Ovary (tissue), 3 donors: ENCODE measurements around the gene TAMM41.
"Not testable (repeated sequence)": the region's sequence is repeated elsewhere in the genome, so short reads cannot be mapped to it uniquely, and the experiment has no call there.

Experiments
- CTCF ChIP-seq, 3 donors: fragments of 450-650 bp in 2 of 3; fragments of 200-600 bp in 1 of 3; IDR thresholded peaks; one replicate each; pipeline versions ENCODE4 v1.5.1 to v1.8.0; 2016 to 2022; ENCODE audit warnings: antibody characterized with exemption in 3 of 3, mild to moderate bottlenecking in 1 of 3
- POLR2A ChIP-seq: fragments of 450-650 bp; IDR thresholded peaks from one replicate; pipeline ENCODE4 v1.6.1; 2017; ENCODE audit warnings: antibody characterized with exemption, mild to moderate bottlenecking, moderate library complexity
- donor health status: DM: no; HTN: no; CAD: no.

DNA sequence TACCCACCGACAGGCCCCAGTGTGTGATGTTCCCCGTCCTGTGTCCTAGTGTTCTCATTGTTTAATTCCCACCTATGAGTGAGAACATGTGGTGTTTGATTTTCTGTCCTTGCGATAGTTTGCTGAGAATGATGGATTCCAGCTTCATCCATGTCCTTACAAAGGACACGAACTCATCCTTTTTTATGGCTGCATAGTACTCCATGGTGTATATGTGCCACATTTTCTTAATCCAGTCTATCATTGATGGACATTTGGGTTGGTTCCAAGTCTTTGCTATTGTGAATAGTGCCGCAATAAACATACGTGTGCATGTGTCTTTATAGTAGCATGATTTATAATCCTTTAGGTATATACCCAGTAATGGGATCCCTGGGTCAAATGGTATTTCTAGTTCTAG, 15.5 kb upstream of the TAMM41 start:
- TF ChIP-seq CTCF (IDR thresholded peaks at IDR 0.05); POLR2A: not testable (repeated sequence)
